Thoracic aorta (tissue), 2 donors: ENCODE results near the gene SFI1. TPM values are rescaled to one million over a fixed set of nuclear protein-coding genes. Genes with fewer than 3 reads are reported as not detected.

Experiments used
- ATAC-seq: fragments of 150-250 bp; one replicate; pipeline ENCODE4 v1.8.0; 2017; ENCODE audit warnings: low read depth; ENCODE audit not compliant: insufficient number of reproducible peaks, low FRiP score
- DNase-seq: peaks from one replicate; pipeline ENCODE4 v3.0.0-alpha.2; 2020; ENCODE audit warnings: low spot score
- H3K27ac ChIP-seq, 2 donors: fragments of 200-600 bp; sonication (generic); 1 replicate in 1 of 2; 2 replicates in 1 of 2; pipeline ENCODE4 v1.5.1; 2016; ENCODE audit warnings: mild to moderate bottlenecking in 2 of 2, moderate library complexity in 2 of 2
- H3K27me3 ChIP-seq: fragments of 200-600 bp; sonication (generic); replicated peaks from 2 replicates; pipeline ENCODE4 v1.6.0; 2016; ENCODE audit warnings: mild to moderate bottlenecking; ENCODE audit not compliant: insufficient read depth
- H3K36me3 ChIP-seq: fragments of 200-600 bp; sonication (generic); one replicate; pipeline ENCODE4 v1.5.1; 2016
- H3K4me1 ChIP-seq, 2 donors: fragments of 200-600 bp; sonication (generic); 1 replicate in 1 of 2; 2 replicates in 1 of 2; pipeline versions ENCODE4 v1.5.1 to v1.6.0; 2016; ENCODE audit warnings: low read depth in 2 of 2, mild to moderate bottlenecking in 1 of 2; ENCODE audit not compliant: control insufficient read depth in 1 of 2
- H3K4me3 ChIP-seq: fragments of 200-600 bp; sonication (generic); 2 replicates; pipeline ENCODE4 v1.5.1; 2016; ENCODE audit warnings: mild to moderate bottlenecking
- H3K9me3 ChIP-seq: fragments of 200-600 bp; sonication (generic); 2 replicates; pipeline ENCODE4 v1.5.1; 2016
- CTCF ChIP-seq: fragments of 200-600 bp; sonication (generic); IDR thresholded peaks from one replicate; pipeline ENCODE4 v1.5.1; 2019; ENCODE audit warnings: antibody characterized with exemption
- total RNA-seq, 2 donors: library from RNA; depleted of rRNA; stranded (reverse); fragments of >200 nt; gene quantifications; one replicate each; pipeline versions ENCODE4 v1.1.0 to v1.2.3, GENCODE V29; 2016

The SFI1 gene
- total RNA-seq, 2 donors from 2014 or later: 25.0 to 59.9 TPM

GRCh38 chr22:31637891-31638618 is 141.7 kb downstream of the SFI1 start:
- TF ChIP-seq CTCF: no peak
- no peak for ATAC-seq
- Histone ChIP-seq H3K27ac (peak overlapping the region; percentile 80 to 81), H3K36me3 (no peaks in the 10 kb centered on the region), H3K4me3 (peak overlapping the region; percentile 59), H3K27me3 (no peaks in the 10 kb centered on the region), H3K4me1 (peaks cover 8 to 23% of the 10 kb centered on the region in 2 donors), H3K9me3 (no peaks in the 10 kb centered on the region)
- no peak for DNase-seq

- TF ChIP-seq CTCF: no peak
- DNase-seq: no peak
- H3K4me3 ChIP-seq: no peak overlapping the region
- H3K36me3 ChIP-seq: no peaks in the 10 kb centered on the region
- H3K4me1 ChIP-seq: peaks cover 8 to 23% of the 10 kb centered on the region in 2 donors
- no peaks in the 10 kb centered on the region for H3K27me3 ChIP-seq
- no peak for ATAC-seq
- H3K27ac ChIP-seq: no peak overlapping the region
- H3K9me3 ChIP-seq: no peaks in the 10 kb centered on the region
These were observed 143.2 kb downstream of the SFI1 start for GRCh38 chr22:31639436-31640039.

- ATAC-seq: no peak
- Histone ChIP-seq H3K27me3 (no peaks in the 10 kb centered on the region), H3K4me3 (no peak overlapping the region), H3K9me3 (no peaks in the 10 kb centered on the region), H3K4me1 (no peaks in the 10 kb centered on the region), H3K27ac (no peak overlapping the region), H3K36me3 (peaks cover 13% of the 10 kb centered on the region)
- DNase-seq: no peak
- no peak for TF ChIP-seq CTCF
These were observed 150.1 kb downstream of the SFI1 start for GRCh38 chr22:31646186-31647019.

- peaks cover 13% of the 10 kb centered on the region for H3K36me3 ChIP-seq
- H3K27me3 ChIP-seq: no peaks in the 10 kb centered on the region
- no peak overlapping the region for H3K4me3 ChIP-seq
- H3K27ac ChIP-seq: no peak overlapping the region
- no peaks in the 10 kb centered on the region for H3K9me3 ChIP-seq
- no peak for TF ChIP-seq CTCF
- ATAC-seq: no peak
- DNase-seq: no peak
- H3K4me1 ChIP-seq: no peaks in the 10 kb centered on the region
These were observed 150.7 kb downstream of the SFI1 start for GRCh38 chr22:31647066-31647465.
